ENCODE results near the gene PRDM15.

The PRDM15 gene

GRCh38 chr21:41778930-41779600 is 100.1 kb downstream of the PRDM15 start:
- no peak for DNase-seq (ENCODE audit: low spot score)

- peak; percentile 90 for DNase-seq (ENCODE audit: low spot score)
Measured at GRCh38 chr21:41777951-41778815, 101.0 kb downstream of the PRDM15 start.

- no peak for DNase-seq (ENCODE audit: low spot score)
Measured at GRCh38 chr21:41776778-41777177, 102.4 kb downstream of the PRDM15 start.

DNA sequence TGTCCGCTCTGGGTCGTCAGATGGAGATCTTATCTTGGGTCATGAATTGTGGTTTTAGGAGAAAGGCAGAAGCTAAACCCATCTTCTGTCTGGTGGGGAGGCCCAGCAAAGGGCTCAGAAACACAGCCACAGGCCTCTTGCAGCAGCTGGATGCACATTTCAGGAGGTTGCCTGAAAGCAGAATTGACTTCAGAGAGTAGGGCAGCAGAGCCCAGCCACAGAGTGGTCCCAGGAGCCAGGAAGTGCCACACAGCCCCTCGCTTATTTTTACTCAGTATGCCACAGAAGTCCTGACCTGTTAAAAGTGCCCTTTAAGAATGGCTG is 104.0 kb downstream of the PRDM15 start:
- DNase-seq (ENCODE audit: low spot score) = no peak

DNA sequence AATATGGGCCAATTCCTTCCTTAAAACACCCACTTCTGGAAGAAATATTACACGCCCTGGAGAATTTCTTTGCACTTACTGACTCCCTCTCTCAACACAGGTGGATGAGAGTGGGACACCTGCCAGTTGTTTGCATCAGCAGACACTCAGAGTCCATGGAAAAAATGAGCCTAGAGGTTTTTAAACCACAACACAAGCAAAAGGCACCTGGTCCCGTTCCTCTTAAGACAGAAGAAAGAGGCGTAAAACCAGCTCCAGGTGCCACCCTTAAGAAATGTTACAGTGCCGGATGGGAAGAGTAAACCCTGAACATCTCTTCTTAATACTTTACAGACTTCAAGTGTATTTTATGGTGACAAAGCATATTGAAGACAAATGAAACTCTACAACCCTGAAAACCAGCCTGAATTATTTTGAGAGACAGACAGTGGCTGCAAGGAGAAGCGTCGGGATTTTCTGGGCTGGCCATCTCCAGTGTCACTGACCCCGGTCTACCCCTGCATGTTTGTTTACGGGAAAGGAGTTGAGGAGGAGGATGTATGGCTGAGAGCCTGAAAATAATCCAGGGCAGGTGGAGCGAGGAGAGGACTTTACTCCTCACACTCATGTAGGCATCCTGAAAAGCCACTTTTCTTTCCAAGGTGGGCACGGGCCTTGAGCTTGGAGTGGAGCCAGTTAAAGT is 104.5 kb downstream of the PRDM15 start:
- no peak for DNase-seq (ENCODE audit: low spot score)

- no peak for DNase-seq (ENCODE audit: low spot score)
Measured at GRCh38 chr21:41772351-41773080, 106.6 kb downstream of the PRDM15 start.

GRCh38 chr21:41771625-41771945 is 107.6 kb downstream of the PRDM15 start:
- DNase-seq (ENCODE audit: low spot score) = no peak

DNA sequence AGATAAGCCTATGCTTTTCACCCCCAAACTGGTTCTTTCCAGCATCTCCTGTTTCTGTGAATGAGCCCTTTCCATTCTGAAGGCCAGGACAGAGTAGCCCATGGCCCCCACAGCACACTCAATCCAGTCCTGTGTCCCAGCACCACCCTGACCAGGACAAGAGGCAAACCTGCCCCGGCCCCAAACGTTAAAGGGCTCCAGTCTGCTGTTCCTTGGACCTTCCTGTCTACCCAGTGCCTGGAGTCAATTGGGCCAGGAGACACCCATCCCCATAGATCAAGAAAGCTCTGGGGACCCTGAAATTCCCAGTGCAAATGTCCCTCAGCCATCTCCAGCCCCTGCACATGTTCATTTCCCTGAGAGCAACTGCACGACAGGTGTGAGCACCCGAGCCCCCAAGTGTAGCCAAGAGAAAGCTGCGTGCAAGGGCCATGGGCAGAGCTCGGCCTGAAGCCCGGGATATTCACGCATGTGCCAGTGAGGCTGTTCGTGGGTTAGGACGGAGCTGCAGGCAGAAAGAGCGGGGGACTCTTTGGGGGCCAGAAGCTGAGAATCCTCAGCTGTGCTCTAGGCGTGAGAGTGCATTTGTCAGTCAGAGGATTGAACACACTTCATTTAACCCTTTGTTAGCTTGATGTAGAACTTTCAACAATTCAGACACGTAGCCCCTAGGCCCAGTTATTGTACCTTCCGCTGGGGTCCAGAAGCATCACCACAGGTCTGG is 108.1 kb downstream of the PRDM15 start:
- DNase-seq (ENCODE audit: low spot score) = no peak

DNA sequence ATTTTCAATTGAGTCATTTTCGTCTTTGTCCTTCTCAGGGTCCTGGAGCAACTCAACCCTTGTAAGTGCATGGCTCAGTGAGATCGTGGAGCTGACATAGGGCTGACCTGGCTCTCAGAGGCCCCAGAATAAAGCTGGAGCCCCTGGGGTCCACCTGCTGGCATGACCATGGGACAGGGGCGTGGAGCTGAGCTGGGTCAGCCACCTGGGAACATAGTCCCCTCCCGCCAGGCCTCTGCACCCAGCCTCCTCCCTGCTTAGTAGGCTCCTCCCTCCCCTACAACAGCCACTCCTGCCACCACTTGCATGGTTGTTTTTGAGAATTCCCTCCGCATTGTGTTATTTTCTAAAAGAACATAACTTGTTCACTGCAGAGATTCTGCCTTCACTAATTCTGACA is 109.2 kb downstream of the PRDM15 start:
- DNase-seq (ENCODE audit: low spot score) = no peak

DNA sequence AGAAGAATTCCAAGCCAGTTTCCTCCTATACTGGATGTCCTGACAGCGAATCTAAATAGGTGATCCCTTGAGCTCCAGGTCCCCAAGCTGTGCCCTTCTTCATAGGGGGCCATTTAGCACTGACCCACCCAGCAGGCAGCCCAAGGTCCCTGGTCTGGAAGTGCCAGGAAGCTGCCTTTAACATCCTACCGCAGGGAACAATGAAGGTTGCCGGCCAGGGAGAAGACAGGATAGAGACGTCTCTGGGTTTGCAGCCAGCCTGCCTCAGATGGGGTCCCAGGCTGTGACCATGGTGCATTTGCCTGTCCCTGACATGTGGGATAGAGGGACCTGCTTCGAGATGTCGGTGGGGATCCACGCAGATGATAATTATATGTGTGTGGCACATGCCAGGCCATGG is 109.6 kb downstream of the PRDM15 start:
- no peak for DNase-seq (ENCODE audit: low spot score)

- no peak for DNase-seq (ENCODE audit: low spot score)
Measured at GRCh38 chr21:41769111-41769510, 110.0 kb downstream of the PRDM15 start.

GRCh38 chr21:41768437-41769042 is 110.6 kb downstream of the PRDM15 start:
- peak; percentile 60 for DNase-seq (ENCODE audit: low spot score)

DNA sequence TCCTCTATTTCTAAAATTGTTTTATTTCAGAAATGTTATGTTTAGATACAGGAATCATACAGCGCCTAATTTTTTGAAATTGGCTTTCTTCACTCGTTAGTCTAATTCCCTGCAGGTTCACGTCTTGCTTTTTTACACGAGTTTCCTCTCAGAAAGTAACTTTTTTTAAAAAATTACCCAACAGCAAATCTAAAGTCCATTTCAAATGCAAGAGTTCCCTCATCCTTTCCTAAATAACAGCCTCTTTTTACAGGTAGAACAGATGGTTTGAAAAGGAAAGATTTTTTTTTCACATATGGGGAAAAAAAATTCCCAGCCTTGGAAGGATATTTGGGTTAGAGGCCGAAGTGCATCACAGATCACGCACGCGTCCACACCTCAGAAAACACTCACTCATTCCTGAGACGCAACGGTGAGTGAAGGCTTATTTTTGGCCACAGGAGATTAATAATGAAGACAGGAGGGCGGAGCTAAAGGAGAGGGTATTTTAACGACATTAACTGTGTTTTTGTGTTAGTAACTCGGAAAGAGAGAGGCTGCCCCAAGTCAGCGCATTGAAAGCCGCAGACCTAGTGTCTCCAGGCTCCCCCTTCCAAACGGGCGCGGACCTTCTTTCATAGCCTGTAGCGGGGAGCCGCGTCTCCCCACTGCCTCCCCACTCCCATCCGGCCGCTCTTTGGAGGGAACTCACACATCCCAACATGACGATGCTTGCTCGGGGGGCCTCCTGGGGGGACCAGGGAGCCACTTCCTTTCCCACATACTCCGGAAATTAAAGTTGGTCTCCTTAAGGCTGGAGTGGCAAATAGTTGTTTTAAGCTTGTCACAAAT is 111.3 kb downstream of the PRDM15 start:
- DNase-seq (ENCODE audit: low spot score) = peak; percentile 67

DNA sequence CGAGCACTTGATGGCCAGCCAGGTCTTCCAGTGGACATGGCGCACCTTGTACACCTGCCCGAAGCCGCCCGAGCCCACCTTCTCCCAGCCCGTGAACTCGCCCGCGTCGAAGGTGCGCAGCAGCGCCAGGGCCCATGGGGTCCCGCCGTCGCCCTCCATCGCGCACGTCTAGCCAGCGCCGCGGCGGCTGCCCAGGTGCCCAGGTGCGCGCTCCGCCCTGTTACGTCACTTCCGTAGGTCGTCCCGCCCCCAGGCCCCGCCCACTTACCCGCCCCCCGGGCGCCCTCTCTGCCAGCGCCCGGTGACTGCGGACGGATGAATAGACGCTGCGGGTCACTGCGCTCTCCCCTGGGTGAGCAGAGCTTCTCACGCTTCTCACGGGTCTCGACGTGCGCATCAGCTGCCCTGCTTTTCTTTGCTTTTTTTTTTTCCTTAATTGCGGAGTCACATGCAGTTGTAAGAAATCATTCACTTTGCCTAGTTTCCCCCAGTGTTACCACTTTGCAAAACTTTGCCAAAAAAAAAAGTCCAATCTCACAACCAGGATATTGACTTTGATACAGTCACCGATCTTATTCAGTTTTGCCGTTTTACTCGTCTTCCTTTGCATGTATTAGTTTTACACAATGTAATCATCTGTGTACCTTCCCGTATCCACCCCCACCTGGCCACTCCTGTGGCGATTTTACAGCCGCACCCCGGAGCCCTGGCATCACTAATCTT is 112.1 kb downstream of the PRDM15 start, which contains the start of gene RIPK4:
Gene RIPK4 (minus strand): TSS at position 170 of the 723 bp plus-strand sequence. CDS start 11 bp downstream, at position 159.
- no peak for DNase-seq (ENCODE audit: low spot score)

DNA sequence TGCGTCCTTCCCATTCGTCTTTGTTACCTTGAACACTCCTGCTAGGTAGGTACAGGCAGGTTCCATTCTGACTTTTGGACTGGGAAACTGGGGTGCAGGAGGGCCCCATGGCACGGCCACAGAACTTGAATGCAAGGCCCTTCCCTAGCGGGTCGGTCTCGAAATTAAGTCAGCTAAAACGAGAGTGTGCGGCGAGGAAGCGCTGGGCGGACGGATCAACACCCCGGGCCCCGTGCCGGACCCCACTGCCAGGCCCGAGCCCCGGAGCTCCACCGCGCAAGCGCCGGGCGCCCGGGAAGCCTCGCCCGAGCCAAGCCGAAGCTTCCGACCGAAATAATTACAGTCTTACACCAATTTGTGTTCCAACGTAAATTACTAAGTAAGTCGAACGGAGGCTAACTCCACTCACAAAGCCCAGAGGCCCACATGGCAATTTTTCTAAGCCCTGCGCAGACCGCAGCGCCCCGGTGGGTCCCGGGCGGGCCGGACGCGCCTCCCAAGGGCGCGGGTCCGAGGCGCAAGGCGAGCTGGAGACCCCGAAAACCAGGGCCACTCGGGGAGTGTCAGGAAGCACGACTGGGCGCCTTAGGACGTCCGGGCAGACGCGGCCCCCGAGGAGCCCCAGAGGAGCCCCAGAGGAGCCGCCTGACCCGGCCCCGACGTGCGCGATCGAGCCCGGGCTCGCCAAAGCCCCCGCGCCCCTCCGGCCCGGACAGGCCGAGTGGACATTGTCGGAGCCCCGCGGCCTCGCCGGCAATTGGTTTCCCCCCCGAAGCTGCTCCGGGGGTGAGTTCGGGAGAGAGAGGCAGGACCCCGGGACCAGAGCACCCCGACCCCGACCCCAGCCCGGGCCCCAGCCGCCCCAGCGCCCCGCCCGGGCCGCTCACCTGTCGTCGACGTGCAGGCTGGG is 112.9 kb downstream of the PRDM15 start:
- DNase-seq (ENCODE audit: low spot score) = no peak

DNA sequence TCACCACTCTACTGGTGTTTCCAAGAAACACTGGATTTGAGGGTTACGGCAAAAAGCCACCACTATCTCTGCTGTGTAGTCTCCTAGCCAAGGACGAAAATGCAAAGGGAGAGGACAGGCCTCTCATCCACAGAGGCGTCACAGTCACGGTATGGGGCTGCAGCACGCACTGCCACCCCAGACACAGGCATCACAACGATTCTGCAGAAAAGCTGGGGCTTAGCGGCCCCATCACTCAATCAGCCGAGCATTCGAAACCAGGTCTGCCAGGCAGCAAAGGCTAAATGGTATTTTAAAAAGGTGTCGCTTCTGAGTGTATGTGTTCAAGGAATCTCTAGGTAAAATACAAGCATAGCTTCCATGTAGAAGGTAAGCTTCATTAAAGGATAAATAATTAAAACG is 113.7 kb downstream of the PRDM15 start:
- DNase-seq (ENCODE audit: low spot score) = peak; percentile 56

DNA sequence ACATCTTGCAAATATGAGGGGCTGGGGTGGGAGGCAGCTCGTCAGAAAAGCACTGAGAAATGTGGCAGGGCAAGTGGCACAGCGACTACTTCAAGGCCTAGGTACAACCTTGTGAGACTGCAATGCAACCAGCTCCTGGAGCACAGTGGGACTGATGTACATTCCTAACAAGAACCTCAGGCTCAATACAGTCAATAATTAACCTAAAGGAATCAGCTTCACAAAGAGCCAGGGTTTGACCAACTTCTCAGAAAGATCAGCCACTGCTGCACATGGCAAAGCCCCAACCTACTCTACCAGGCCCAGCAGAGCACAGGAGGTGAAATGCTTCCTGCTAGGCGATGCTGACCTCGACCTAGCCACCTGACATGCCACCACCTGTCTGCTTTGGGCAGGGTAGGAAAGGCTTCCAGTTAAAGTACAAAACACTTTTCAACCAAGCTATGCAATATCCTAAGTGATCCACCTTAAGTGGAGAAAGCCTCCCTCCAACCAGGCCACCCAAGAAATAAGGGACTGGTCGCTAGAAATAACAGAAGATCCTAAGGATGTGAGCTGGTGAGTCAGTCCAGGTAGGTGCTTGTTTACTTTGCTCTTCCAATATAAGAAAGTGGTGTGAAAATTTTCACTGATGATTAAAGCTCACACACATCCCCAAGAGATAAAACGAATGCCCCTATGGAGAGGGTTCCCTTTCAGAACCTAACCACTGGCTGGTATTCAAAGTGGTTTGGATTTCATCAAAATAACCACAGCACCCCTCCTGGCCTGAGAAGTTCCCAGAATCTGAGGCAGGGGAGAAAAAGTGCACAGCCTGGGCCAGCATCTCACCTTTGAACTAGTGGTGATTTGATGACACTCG is 114.4 kb downstream of the PRDM15 start:
- DNase-seq (ENCODE audit: low spot score) = no peak

DNA sequence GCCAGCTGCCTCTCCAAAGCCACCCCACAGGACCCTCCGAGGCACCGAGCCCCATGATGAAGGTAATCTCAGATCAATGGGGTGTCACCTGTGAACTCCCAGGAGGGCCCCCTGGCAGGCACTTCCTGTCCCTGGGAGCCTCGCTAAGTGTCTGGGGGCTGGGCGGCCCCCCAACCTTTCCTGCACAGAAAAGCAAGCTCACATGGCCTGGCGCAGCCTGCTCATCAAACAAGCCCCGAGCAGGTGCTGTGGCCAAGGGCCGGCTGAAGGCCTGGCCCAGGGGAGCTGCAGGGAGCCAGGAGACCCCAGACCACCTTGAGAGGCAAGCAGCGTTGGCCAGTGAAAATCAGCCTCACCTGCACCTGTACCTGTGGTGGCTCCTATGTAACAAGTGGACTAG is 115.1 kb downstream of the PRDM15 start:
- DNase-seq (ENCODE audit: low spot score) = no peak

Measured in left forelimb (tissue), 1 donor.